ENCODE measurements around the gene VIT.

GRCh38 chr2:36805635-36806224, 109.2 kb downstream of the VIT start:
- TF ChIP-seq EP300 (IDR thresholded peaks at IDR 0.05) (no peak), CTCF (IDR thresholded peaks at IDR 0.05) (no peak), POLR2AphosphoS5 (IDR thresholded peaks at IDR 0.05) (no peak)
